ENCODE measurements around the gene ZMYND11.

Gene ZMYND11

DNA sequence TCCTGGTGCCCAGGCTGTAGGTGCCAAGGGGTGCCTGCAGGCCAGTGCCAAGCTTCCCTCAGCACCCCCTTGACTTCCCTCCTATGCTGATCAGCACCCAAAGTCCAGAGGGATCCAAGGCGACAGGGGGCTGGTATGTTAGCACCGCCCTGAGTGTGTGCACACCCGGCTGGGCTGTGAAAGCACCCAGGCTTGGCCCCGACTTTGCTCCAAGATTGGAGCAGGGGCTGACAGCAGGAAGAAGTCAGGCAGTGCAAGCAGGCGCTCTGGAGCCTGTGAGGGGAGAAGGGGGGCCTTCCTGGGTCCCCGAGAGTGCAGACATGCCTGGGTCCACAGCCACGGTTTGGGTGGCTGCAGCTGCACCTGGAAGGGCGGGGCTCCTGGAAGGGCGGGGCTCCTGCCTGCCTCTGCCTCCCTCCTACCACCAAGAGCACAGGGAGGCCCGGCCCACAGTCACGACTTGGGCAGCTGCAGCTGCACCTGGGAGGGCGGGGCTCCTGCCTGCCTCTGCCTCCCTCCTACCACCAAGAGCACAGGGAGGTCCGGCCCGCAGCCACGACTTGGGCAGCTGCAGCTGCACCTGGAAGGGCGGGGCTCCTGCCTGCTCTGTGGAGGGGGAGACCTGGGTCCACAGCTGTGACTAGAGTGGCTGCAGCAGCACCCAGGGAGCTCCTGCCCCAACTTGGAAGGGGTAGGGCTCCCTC is 30.2 kb upstream of the ZMYND11 start:
- no peak for TF ChIP-seq JUND (IDR thresholded peaks at IDR 0.05; ENCODE audit: low read depth)
- no peak for DNase-seq (ENCODE audit: low read depth in 1 of 2, low spot score in 1 of 2)
- in situ Hi-C loops (cut with HindIII; ENCODE audit: low pct_unique_long_range_greater_than_20kb, low sequenced_read_pairs), result no loop called here

GRCh38 chr10:105806-106205 is 29.4 kb upstream of the ZMYND11 start:
- TF ChIP-seq JUND (IDR thresholded peaks at IDR 0.05; ENCODE audit: low read depth), result no peak
- no peak for DNase-seq (ENCODE audit: low read depth in 1 of 2, low spot score in 1 of 2)
- in situ Hi-C loops (cut with HindIII; ENCODE audit: low pct_unique_long_range_greater_than_20kb, low sequenced_read_pairs), result no loop called here

GRCh38 chr10:106740-107139 is 28.5 kb upstream of the ZMYND11 start:
- DNase-seq (ENCODE audit: low read depth in 1 of 2, low spot score in 1 of 2), result no peak
- in situ Hi-C loops (cut with HindIII; ENCODE audit: low pct_unique_long_range_greater_than_20kb, low sequenced_read_pairs), result no loop called here
- TF ChIP-seq JUND (IDR thresholded peaks at IDR 0.05; ENCODE audit: low read depth), result no peak

- in situ Hi-C loops (cut with HindIII; ENCODE audit: low pct_unique_long_range_greater_than_20kb, low sequenced_read_pairs), result no loop called here
- no peak for TF ChIP-seq JUND (IDR thresholded peaks at IDR 0.05; ENCODE audit: low read depth)
- peak in 1 of 2 experiments; percentile 92 for DNase-seq (ENCODE audit: low read depth in 1 of 2, low spot score in 1 of 2)
Measured at GRCh38 chr10:112246-112645, 23.0 kb upstream of the ZMYND11 start.

DNA sequence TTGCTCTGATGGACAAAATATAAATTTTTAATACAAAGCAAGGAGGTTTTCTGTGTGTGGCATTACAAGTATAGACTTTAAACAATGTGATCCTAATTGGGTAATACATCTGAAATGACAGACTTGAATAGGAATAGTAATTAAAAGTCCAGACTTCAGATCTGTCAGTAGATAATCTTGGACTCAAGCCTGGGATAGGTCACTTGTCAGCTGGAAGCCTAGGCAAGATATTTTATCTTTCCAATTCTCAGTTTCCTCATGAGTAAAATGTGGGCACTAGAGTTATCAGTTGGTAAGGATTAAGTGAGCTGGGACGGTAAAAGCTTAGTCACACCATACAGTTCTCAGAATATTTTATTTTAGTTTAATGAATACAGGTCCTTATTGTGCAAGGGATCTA is 10.4 kb upstream of the ZMYND11 start:
- no peak for TF ChIP-seq JUND (IDR thresholded peaks at IDR 0.05; ENCODE audit: low read depth)
- in situ Hi-C loops (cut with HindIII; ENCODE audit: low pct_unique_long_range_greater_than_20kb, low sequenced_read_pairs), result no loop called here
- DNase-seq (ENCODE audit: low read depth in 1 of 2, low spot score in 1 of 2), result no peak

DNA sequence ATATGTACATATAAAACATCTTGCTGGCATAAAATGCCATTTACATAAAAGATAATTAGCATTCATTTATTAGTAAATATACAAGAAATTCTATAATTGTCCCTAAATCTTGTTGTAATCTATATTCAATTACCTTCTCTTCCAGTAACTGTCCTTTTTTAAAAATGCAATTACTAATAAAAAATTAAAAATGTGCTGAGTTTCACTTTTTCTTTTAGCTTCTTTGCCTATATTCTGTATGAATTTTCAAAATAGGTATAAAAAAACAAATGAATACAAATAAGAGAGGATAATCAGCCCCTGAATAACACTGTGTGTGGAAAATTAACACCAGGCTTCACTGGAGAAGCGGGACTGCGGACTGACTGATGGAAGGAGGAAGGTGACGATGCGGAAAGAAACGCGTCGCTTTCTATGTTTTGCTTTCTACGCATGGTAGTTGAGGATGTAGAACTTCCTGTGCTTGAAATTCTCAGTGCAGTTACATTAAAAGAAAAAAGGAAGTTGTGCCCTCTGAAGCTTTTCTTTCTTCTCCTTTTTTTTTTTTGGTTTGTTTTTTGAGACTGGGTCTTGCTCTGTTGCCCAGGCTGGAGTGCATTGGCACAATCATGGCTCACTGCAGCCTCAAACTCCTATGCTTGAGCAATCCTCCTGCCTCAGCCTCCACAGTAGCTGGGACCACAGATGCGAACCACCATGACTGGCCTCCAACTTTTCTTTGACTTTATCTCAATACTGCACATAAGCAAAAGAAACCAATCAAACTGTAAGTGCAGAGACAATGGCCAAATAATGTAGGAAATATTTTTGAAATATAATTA is 7.4 kb upstream of the ZMYND11 start:
- no peak for DNase-seq (ENCODE audit: low read depth in 1 of 2, low spot score in 1 of 2)
- in situ Hi-C loops (cut with HindIII; ENCODE audit: low pct_unique_long_range_greater_than_20kb, low sequenced_read_pairs), result no loop called here
- TF ChIP-seq JUND (IDR thresholded peaks at IDR 0.05; ENCODE audit: low read depth), result no peak

- DNase-seq (ENCODE audit: low read depth in 1 of 2, low spot score in 1 of 2), result peak in 1 of 2 experiments; percentile 24
- in situ Hi-C loops (cut with HindIII; ENCODE audit: low pct_unique_long_range_greater_than_20kb, low sequenced_read_pairs), result no loop called here
- TF ChIP-seq JUND (IDR thresholded peaks at IDR 0.05; ENCODE audit: low read depth), result no peak
Measured at GRCh38 chr10:129810-130209, 5.4 kb upstream of the ZMYND11 start.

DNA sequence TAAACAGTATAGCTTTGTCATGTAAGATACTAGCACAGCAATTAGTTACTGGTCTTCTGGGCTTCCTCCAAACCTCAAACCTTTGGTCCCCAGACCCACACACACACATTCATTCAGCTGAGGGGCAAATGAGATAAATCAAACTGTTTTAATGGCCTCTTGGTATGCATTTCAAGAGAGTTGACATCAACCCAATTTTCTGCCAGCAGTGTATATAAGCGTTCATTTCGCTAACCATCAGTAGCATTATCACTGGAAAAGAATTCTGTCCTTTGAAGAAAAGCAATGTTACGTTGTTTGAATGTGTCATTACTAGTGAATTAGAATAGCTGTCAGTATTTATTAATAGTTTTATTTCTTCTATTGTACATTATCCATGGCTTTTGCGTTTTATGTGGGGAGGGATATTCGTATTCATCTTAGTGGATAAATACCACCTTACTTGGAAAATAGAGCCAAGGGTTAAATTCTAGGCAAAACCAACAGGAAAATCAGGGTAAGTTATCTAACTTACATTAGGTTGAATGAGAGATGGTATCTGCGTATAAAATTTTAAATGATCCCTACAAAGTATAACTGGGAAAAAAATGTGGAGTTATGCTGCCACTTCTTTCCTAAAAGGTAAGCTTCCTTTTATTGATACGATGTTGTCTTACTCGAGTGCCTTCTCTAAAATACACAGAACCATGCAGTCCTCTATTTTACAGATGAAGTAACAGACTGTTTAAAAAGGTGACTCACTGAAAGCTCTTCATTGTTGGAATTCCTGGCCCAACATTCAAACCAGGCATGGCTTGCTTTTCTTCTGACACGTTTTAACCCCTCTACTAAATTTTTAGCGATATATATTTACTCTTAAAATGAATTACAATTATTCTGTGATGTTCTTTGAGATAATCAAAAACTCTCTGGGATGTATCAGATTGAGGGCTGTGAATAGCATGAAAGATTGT is 2.0 kb upstream of the ZMYND11 start:
- TF ChIP-seq JUND (IDR thresholded peaks at IDR 0.05; ENCODE audit: low read depth), result peak; percentile 82
- peak in 1 of 2 experiments; percentile 74 for DNase-seq (ENCODE audit: low read depth in 1 of 2, low spot score in 1 of 2)
- in situ Hi-C loops (cut with HindIII; ENCODE audit: low pct_unique_long_range_greater_than_20kb, low sequenced_read_pairs), result no loop called here

DNA sequence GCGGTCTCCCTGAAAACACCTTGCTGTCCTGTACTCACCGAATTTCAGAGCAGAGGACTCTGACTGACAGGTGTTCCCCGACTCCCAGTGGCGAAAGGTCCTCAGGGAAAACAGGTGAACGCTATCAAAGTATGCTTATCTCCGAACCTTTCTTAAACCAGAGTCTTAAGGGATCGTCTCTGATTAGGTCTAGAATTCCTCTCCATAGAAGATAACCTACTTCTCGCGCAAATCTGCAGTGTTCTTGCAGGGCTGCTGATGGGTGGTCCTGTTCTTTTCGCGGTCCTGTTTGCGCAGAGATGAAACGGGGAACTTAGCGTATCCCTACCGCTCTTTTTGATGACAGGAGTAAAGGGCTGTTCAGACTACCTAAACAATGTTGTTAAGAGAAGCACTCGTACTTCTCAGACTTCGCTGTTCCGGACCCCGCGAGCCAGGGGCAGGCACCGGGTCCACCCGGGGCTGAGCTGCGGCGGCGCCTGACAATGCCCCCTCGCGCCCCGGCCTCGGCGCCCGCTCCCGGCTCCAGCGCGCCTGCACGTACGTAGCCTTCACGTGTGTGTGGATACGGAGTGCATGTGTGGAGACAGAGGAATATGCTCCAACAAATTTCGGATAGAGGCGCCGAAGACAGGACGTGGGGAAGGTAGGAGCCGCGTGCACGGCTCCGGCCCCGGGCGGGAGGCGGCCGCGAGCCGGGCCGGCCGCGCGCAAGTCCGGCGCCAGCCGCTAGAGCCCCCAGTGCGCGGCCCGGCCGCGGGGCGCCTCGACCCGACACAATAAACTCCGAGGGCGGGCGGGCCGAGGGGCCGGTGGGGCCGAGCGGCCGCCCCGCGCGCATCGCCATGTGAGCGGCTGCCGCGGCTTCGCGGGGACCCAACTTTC is 766 bp upstream of the ZMYND11 start:
- peak in 1 of 2 experiments; percentile 59 for DNase-seq (ENCODE audit: low read depth in 1 of 2, low spot score in 1 of 2)
- no peak for TF ChIP-seq JUND (IDR thresholded peaks at IDR 0.05; ENCODE audit: low read depth)
- in situ Hi-C loops (cut with HindIII; ENCODE audit: low pct_unique_long_range_greater_than_20kb, low sequenced_read_pairs), result no loop called here

DNA sequence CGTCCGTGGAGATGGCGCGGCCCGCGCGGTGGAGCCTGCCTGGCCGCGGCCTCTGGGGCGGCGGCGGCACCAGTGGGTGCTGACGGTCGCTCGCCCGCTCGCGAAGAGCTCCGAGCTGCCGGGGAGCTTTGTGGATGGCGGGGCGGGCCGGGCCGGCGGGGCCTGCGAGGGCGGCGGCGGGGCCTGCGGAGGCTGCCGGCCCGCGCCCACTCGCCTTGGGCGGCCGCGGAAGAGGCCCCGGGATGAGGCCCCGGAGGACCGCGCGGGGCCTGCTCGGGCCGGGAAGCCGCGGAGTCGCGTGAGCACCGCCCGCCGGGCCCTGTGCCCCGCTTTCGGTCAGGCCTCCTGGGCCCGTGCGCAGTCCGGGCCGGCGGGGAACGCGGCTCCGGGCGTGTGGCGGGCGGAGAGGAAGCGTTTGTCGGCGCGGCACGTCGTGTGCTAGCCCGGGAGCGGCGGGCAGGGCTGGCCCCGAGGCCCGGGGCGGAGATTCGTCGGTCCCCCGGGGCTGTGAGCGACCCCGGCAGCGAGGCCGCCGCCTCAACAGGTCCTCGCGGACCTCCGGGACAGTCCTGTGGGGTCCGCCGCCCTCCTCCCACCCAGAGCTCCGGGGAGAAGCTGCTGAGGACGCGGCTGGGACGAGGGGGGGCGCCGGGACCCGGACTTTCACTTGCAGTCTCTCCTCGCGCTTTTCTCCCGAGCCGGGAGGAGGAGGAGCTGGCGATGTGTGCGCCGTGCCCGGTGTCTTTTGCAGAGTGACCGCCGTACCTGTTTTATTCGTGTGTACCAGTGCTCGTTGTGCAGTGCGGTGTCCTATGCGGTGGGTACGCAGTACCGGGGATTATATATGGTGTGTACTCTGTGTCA is 578 bp downstream of the ZMYND11 start:
- in situ Hi-C loops (cut with HindIII; ENCODE audit: low pct_unique_long_range_greater_than_20kb, low sequenced_read_pairs), result no loop called here
- DNase-seq (ENCODE audit: low read depth in 1 of 2, low spot score in 1 of 2), result peak; percentile 65 to 84

GRCh38 chr10:136465-136762 is 1.2 kb downstream of the ZMYND11 start:
- TF ChIP-seq JUND (IDR thresholded peaks at IDR 0.05; ENCODE audit: low read depth), result no peak
- in situ Hi-C loops (cut with HindIII; ENCODE audit: low pct_unique_long_range_greater_than_20kb, low sequenced_read_pairs), result no loop called here
- no peak for DNase-seq (ENCODE audit: low read depth in 1 of 2, low spot score in 1 of 2)

More for the DNA sequence above, 578 bp downstream of the ZMYND11 start:
- TF ChIP-seq JUND (IDR thresholded peaks at IDR 0.05; ENCODE audit: low read depth), result no peak

All from T47D (cell line).